Activated CD4-positive, alpha-beta T cell treated with anti-CD3 and anti-CD28 coated beads, Interleukin-2, Interleukin-4, amounts not matched to agents 100 ng/mL and 50 ng/mL, durations not matched to agents 16 hours and 8 hours (primary cell): ENCODE results near the gene MIAT.

Source experiments
- DNase-seq: peaks from one replicate; pipeline ENCODE4 v3.0.0-alpha.2; 2020; ENCODE audit warnings: low spot score

MIAT gene

DNA sequence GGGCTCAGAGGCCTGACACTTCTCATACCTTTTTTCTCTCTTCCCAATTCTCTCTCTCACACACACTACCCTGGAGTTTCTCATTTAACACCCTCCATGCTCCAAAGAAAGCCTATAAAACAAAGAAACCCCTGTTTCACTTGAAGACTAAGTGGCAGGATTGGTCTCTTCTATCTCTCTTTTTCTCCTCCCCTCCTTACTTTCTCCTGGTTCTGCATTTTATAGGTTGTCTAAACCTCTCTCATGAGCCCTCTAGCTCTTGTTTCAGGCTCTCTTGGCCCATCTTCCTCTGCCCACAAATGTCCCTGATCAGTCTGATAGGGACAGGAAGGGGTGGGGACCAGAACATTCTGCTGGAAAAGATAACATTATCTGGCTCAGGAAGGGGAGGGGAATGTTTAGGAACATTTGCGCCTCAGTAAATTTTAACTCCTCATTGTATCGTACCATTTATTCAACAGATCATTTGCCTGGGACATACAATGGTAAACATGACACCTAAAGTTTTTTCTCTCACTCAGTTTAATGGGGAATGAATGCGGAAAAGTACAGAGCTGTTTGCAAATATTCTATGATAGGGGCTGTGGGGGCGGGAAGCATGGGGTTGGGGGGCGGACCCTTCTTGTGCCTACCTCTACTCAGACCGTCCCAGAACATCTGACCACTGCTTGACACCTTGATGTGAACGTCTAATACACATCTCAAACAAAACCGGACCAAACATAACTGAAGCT is 24.8 kb upstream of the MIAT start:
- DNase-seq: no peak

GRCh38 chr22:26634189-26634588 is 23.2 kb upstream of the MIAT start:
- DNase-seq: no peak

DNA sequence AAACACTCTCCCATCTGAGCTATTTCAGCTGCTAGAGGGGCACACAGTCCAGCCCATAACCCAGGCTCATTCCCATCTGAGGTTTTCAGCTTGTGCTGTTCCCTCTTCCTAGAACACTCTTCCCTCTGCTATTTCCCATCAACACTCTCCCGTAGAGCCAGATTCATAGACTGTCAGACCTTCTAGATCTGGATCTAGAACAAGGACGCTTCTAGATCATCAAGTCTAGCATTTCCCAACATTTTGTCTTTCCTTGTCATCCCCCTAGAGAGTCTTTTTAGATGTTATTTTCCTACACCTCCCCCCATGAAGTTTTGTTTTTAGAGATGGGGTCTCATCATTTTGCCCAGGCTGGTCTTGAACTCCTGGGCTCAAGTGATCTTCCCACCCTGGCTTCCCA is 22.3 kb upstream of the MIAT start:
- no peak for DNase-seq

- no peak for DNase-seq
Measured at GRCh38 chr22:26636296-26636695, 21.1 kb upstream of the MIAT start.

DNA sequence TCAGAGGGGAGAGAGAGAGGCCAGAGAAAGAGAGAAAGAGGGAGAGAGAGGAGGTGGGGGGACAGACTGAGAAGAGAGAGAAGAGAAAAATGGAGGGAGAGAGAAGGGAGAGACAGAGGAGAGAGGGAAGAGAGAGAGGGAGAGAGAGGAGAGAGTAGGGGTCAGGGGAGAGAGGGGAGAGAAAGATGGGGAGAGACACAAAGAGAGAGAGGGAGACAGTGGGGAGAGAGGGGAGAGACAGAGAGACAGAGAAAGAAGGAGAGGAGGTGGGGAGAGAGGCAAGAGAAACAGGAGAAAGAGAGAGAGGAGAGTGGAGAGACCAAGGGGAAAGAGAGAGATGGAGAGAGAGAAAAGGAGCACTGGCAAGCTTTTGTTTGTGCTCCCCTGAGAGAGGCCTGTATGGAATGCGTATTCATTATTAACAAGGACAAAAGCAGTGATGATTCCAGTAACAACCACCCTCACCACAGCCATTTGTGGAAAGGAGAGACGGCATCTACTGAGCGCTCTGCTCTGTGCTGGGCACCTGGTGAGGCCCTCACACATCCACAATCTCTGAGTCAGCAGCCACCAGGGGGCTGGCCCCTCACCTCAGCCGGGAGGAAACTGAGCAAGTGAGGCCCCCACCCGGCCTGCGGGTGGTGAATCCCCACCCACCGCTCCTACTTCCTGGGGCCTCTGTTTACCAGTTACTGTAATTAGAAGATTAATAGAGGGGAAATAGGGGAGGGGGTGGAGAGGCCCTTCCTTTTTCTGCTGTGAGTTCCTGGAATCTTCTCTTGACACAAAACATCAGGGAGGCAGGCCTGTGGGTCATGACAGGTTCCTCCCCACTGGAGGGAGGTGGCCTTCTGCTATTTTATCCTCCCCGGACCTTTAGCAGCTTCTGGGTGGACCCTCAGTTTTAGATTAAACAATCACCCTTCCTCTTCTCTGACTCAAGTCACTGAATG is 14.6 kb upstream of the MIAT start:
- DNase-seq: peak; percentile 83

GRCh38 chr22:26643418-26644100 is 13.8 kb upstream of the MIAT start:
- DNase-seq: no peak

DNA sequence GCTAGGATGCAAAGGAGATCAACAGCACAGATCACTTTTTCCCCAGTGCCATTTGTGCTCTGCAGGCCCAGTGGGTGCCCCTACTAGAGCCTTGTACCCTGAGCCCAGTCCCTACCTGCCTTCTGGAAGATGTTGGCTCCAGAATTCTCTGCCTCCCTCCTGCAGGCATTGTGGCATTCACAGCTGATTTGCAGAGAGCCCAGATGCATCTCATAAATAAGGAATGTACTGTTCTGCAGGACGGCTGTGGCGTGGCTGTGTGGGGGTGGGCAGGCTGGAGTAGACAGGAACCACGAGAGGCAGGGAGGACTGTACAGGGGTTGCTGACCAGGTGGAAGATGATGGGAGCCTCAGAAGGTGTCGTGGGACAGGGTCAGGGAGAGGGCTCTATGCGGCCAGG is 11.2 kb upstream of the MIAT start:
- DNase-seq: no peak

DNA sequence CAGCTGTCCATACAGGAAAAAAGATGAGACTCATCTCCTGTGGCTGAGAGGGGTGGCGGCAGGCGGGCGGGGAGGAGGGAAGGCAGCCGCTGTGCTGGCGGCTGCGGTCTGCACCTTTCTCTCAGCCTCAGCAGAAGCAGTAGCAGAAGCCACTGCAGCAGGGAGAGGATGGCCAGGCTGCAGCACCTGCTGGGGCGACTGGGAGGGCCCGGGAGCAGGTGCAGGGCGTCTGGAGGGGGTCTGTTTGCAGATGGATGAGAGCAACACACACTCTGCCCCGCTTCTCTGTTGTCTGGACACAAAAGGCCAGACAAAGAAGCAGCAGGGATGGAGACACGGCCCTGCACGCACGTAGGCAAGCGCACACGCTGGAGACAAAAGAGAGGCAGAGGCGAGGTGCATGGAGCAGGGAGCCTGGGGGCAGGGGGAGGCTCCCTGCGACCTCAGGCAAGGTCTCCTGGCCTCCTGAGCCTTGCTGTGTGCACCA is 9.3 kb upstream of the MIAT start:
- peak; percentile 40 for DNase-seq

GRCh38 chr22:26648528-26649388 is 8.6 kb upstream of the MIAT start:
- DNase-seq: no peak

DNA sequence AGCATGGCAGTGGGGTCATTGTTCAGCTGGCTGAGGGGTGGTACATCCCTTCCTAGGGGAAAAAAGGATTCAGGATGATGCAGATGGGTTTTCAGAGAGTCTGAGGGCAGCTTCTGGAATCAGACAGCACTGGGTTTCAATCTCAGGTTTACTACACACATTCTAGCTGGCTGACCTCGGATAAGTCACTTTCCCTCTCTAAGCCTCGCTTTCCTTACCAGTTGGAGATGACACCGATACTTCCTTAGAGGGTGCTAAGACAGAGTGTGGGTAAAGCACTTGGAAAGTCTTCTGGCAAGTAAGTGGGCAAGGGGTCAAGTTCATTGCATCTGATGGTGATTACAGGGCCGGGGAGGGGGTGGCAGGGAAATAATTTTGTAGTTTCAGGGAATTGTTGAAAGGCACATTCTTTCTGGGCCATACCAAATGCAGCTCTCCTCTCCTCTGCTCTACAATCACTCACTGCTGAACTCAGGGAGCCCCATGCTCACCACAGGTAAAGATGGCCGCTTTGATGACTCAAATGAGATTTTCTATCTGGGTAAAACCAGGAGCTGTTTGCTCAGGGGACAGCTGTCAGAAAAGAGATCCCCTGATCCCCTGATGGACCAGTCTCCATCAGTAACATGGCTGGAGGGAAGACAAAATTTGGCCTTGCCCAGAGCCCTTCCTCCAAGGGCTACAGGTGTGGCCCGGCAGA is 6.5 kb upstream of the MIAT start:
- peak; percentile 49 for DNase-seq

DNA sequence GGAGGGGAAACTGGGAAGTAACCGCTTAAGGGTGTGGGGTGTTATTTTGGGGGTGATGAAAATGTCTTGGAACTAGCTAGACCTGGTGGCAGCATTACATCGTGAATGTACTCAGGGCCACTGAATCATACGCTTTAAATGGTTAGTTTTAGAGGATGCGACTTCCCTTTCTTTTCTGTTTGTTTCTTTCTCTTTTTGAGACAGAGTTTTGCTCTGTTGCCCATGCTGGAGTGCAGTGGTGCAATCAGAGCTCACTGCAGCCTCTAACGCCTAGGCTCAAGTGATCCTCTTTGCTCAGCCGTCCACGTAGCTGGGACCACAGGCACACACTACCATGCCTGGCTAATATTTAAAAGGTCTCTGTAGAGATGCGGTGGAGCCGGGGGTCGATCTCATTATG is 5.6 kb upstream of the MIAT start:
- DNase-seq: no peak

DNA sequence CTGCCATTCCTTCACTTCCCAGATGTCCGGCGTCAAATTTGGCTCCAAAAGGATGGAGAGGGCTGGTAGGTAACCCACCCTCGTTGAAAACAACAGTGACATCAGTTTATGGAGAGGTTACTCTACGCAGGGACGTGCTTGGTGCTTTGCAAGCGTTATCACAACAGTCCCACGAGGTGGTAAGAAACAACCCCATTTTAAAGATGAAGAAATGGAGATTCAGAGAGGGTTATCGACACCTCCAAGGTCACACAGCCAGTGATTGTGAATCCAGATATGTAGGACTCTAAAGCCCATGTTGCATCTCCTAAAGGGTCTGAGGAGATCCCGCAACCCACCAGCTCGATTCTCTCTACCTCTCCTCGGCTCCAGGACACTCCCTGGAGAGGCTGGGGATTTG is 773 bp downstream of the MIAT start:
- DNase-seq: peak; percentile 28

DNA sequence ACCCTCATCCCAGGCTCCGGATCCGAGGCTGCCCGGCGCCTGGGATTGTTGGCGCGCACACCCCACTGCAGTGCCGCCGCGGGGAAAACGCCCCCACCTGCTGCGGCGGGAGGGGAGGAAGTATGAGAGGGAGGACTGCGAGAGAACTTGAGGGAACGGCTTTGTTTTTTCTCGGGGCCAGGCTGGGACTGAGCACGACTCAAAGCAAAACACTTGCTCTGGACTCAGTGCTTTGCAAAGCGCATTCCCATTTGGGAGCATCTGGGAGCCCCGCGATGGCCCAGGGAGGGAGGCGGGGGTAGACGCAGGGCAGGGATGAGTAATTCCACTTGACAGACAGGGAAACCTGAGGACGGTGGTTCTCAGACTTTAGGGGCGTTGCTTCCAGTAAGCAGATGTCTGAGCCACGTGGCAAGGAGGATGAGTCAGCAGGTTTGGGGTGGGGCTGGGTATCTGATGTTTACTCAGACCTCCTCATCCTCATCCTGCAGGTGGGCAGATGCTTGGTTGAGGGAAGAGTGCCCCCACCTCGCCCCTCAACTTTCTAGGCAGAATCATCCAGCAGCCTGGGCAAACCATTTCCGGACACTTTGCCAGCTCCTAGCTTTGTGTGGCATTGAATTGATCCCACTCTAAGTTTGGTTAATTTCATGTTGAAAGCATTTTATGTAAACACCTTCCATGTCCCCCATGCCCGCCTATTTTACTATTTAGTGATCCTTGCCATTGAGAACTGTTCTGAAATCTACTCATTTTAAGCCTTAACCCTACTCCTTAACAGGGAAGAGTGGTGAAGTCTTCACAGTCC is 1.5 kb downstream of the MIAT start:
- DNase-seq: peak; percentile 93

DNA sequence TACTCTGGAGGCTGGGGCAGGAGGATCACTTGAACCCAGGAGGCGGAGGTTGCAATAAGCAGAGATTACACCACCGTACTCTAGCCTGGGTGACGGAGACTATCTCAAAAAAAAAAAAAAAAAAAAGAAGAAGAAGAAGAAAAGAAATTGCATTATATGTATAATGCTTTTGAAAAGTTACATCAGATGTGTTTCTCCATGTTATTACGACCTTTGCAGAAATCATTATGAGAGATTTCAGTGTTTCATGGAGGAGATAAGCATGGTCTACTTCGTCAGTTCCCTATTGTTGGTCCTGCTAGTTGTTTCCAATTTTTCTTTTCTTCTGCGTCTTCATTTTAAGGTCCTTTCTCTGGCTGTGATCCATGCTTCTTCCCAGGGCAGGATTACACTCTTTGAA is 3.0 kb downstream of the MIAT start:
- DNase-seq: no peak

- DNase-seq: no peak
Measured at GRCh38 chr22:26660961-26661578, 3.7 kb downstream of the MIAT start.

- no peak for DNase-seq
Measured at GRCh38 chr22:26662160-26662559, 4.8 kb downstream of the MIAT start.

GRCh38 chr22:26663374-26663923 is 6.1 kb downstream of the MIAT start:
- DNase-seq: no peak

DNA sequence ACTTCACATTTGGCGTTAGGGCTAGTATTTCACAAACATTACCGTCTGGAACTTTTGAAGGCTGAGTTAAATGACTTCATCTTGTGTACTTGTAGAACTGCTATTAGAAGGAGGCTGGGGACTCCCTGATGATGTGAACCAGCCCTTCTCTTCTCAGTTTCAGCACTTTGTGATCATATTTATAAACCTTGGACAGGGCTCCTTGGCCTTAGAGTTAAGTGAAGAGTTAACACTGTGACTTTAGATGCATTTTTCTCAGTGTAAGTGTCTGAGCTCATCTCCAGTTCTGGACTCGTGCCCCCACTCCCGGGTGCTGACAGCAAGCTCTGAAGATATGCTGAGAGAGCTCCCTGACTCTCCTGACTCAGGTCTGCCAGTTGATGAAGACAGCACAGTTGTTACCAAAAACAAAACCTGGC is 8.4 kb downstream of the MIAT start:
- no peak for DNase-seq

DNA sequence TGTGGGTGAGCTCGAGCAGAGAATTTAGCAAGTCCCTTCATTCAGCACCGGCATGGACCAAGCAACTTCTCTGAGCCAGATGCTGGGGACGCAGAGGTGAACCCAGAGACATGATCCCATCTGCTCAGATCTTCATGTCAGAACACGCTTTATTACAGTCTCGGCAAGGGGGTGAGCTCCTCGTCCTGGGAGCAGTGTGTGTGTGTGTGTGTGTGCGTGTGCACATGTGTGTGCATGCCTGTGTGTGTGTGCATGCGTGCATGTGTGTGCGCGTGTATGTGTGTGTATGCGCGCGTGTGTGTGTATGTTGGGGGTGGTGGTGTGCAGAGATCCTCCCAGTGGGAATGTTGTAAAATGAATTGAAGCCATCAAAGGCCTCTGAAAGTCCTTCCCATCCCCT is 9.8 kb downstream of the MIAT start:
- DNase-seq: no peak
